Measurements from ENCODE around the gene GPR37L1. TPM values are rescaled to one million over a fixed set of nuclear protein-coding genes. Genes with fewer than 3 reads are reported as not detected.

Gene GPR37L1
- total RNA-seq, 2 experiments from 2014 or later, result not detected

- ChIA-PET CTCF (no interaction called here), POLR2A (no interaction called here)
- no peak overlapping the region for H3K4me3 ChIP-seq (ENCODE audit: low read length)
- no peaks in the 10 kb centered on the region for H3K9me3 Mint-ChIP-seq
- H3K9me3 ChIP-seq (ENCODE audit: control insufficient read depth in 1 of 2, insufficient read depth in 1 of 2, low read length in 2 of 2), result no peaks in the 10 kb centered on the region
- no peak overlapping the region for H3K27ac Mint-ChIP-seq
- ATAC-seq (ENCODE audit: poor library complexity) (no peak), DNase-seq (no peak)
- H3K4me3 Mint-ChIP-seq, result no peak overlapping the region
- peaks cover 0 to 2% of the 10 kb centered on the region in 2 experiments for H3K27me3 ChIP-seq (ENCODE audit: control insufficient read depth in 1 of 2, insufficient read depth in 2 of 2, low read length in 2 of 2)
- no peak overlapping the region for H3K27ac ChIP-seq (ENCODE audit: low read depth in 1 of 2, low read length in 2 of 2)
- H3K4me1 ChIP-seq (ENCODE audit: insufficient read depth, low read length), result peaks cover 11% of the 10 kb centered on the region
- H3K27me3 Mint-ChIP-seq, result no peaks in the 10 kb centered on the region
- TF ChIP-seq CTCF (IDR thresholded peaks at IDR 0.05), result no peak
- peaks cover 33% of the 10 kb centered on the region for H3K36me3 Mint-ChIP-seq (ENCODE audit: low read depth)
- peaks cover 33% of the 10 kb centered on the region for H3K36me3 ChIP-seq (ENCODE audit: insufficient read depth, low read length)
- peaks cover 4% of the 10 kb centered on the region for H3K4me1 Mint-ChIP-seq (ENCODE audit: low read depth)
- intact Hi-C loops (cut with DNase I, micrococcal nuclease), result no loop called here
Measured at GRCh38 chr1:202130297-202130721, 7.6 kb downstream of the GPR37L1 start.

GRCh38 chr1:202130816-202131522, 8.3 kb downstream of the GPR37L1 start:
- no peak overlapping the region for H3K27ac Mint-ChIP-seq
- intact Hi-C loops (cut with DNase I, micrococcal nuclease), result no loop called here

More at GRCh38 chr1:202130816-202131522, 8.3 kb downstream of the GPR37L1 start:
- Histone ChIP-seq H3K36me3 (ENCODE audit: insufficient read depth, low read length) (peaks cover 39% of the 10 kb centered on the region), H3K27me3 (ENCODE audit: control insufficient read depth in 1 of 2, insufficient read depth in 2 of 2, low read length in 2 of 2) (peaks cover 0 to 2% of the 10 kb centered on the region in 2 experiments), H3K27ac (ENCODE audit: low read depth in 1 of 2, low read length in 2 of 2) (no peak overlapping the region), H3K4me3 (ENCODE audit: low read length) (no peak overlapping the region), H3K9me3 (ENCODE audit: control insufficient read depth in 1 of 2, insufficient read depth in 1 of 2, low read length in 2 of 2) (no peaks in the 10 kb centered on the region), H3K4me1 (ENCODE audit: insufficient read depth, low read length) (peaks cover 14% of the 10 kb centered on the region)
- Mint-ChIP-seq H3K4me3 (no peak overlapping the region), H3K9me3 (no peaks in the 10 kb centered on the region), H3K4me1 (ENCODE audit: low read depth) (peaks cover 5% of the 10 kb centered on the region), H3K36me3 (ENCODE audit: low read depth) (peaks cover 40% of the 10 kb centered on the region), H3K27me3 (no peaks in the 10 kb centered on the region)
- POLR2A ChIA-PET, result interaction anchor here (1.1 kb wide), 1 partner anchor 13 kb away, joined by 3 read pairs; the partner anchor contains the start of gene ARL8A
- CTCF ChIA-PET, result no interaction called here
- no peak for TF ChIP-seq CTCF (IDR thresholded peaks at IDR 0.05)
- ATAC-seq (ENCODE audit: poor library complexity) (no peak), DNase-seq (no peak)
